A673 (cell line): ENCODE data around the gene PAPPA.

ENCODE experiments used
- CTCF ChIP-seq: fragments of 300-800, 200-600 bp; sonication (generic); conservative IDR thresholded peaks from 2 replicates; pipeline ENCODE4 v1.5.1; 2017; ENCODE audit warnings: low read depth, mild to moderate bottlenecking, antibody characterized with exemption, low read length, moderate library complexity, mixed read lengths
- EZH2 ChIP-seq: fragments of 200-600 bp; sonication (generic); IDR thresholded peaks from 2 replicates; pipeline ENCODE4 v1.6.1; 2017; ENCODE audit warnings: borderline replicate concordance, low read depth, mild to moderate bottlenecking, mixed read lengths, antibody characterized with exemption, low read length; ENCODE audit not compliant: poor library complexity, severe bottlenecking

- TF ChIP-seq CTCF (no peak), EZH2 (no peak)
Measured at GRCh38 chr9:116450378-116451139, 297.0 kb downstream of the PAPPA start.
